NT2/D1 (cell line): ENCODE results near the gene DYRK2.

Experiments
- DNase-seq: peaks from one replicate; pipeline ENCODE4 v3.0.0-alpha.2; 2011; ENCODE audit warnings: low read depth, low spot score
- H3K27me3 ChIP-seq: 2 replicates; pipeline ENCODE4 v1.6.0; 2011; ENCODE audit warnings: mild to moderate bottlenecking; ENCODE audit not compliant: insufficient read length, insufficient read depth
- H3K36me3 ChIP-seq: 2 replicates; pipeline ENCODE4 v1.6.1; 2011; ENCODE audit warnings: mild to moderate bottlenecking, low read length, mixed read lengths; ENCODE audit not compliant: insufficient read depth, insufficient read length
- H3K4me1 ChIP-seq: 2 replicates; pipeline ENCODE4 v1.5.1; 2011; ENCODE audit not compliant: insufficient read depth, insufficient read length
- H3K4me3 ChIP-seq: 2 replicates; pipeline ENCODE4 v1.5.1; 2011; ENCODE audit warnings: low read depth; ENCODE audit not compliant: insufficient read length
- H3K9ac ChIP-seq: 2 replicates; pipeline ENCODE4 v1.6.0; 2011; ENCODE audit warnings: low read depth; ENCODE audit not compliant: insufficient read length
- H3K9me3 ChIP-seq: 2 replicates; pipeline ENCODE4 v1.5.1; 2011; ENCODE audit warnings: mild to moderate bottlenecking, low read length; ENCODE audit not compliant: insufficient read depth
- SUZ12 ChIP-seq: IDR thresholded peaks from 2 replicates; pipeline ENCODE4 v1.6.1; 2011; ENCODE audit not compliant: insufficient read length, insufficient read depth; ENCODE audit errors: extremely low read depth
- YY1 ChIP-seq: IDR thresholded peaks from 2 replicates; pipeline ENCODE4 v1.6.1; 2011; ENCODE audit not compliant: insufficient read length, insufficient read depth
- ZNF274 ChIP-seq: IDR thresholded peaks from 2 replicates; pipeline ENCODE4 v1.6.1; 2011; ENCODE audit warnings: mild to moderate bottlenecking, low read depth, low read length

DYRK2 gene

DNA sequence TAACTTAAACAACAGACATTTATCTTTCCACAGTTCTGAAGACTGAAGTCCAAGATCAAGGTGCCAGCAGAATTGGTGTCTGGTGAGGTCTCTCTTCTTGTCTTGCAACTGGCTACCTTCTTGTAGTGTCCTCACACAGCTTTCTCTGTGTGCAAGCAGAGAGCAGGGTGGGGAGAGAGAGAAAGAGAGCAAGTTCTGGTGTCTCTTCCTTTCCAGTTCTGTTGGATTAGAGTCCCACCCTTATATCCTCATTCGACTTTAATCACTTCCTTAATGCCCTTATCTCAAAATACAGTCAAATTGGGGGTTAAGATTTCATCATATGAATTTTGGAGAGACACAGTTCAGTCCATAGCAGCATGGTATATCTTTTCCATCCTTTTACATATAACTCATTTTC, 40.8 kb downstream of the DYRK2 start:
- Histone ChIP-seq H3K36me3 (no peaks in the 10 kb centered on the region), H3K9ac (no peak overlapping the region), H3K9me3 (no peaks in the 10 kb centered on the region), H3K4me3 (no peak overlapping the region), H3K4me1 (no peaks in the 10 kb centered on the region), H3K27me3 (no peaks in the 10 kb centered on the region)
- no peak for DNase-seq
- no peak for TF ChIP-seq YY1
- TF ChIP-seq ZNF274, result no peak
- no peak for TF ChIP-seq SUZ12

DNA sequence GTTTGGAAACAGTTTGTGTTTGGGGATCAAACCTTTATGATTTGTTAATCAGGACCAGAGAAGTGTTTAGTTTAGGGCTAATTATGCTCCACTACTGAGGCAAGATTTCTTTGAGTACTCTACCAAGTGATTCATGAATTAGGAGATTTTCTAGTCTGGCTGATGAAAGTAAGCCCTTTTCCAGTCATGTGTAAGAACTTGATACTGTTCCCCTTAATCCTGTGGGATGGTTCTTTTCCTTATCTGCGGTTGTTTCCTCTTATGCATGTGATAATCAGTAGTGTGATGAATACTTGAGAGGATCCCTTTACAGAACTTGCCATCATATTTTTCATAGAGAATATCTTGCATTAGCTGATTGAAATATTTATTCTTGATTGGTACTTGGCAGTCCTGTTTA, 42.1 kb downstream of the DYRK2 start:
- Histone ChIP-seq H3K9me3 (no peaks in the 10 kb centered on the region), H3K9ac (no peak overlapping the region), H3K36me3 (no peaks in the 10 kb centered on the region), H3K4me1 (no peaks in the 10 kb centered on the region), H3K4me3 (no peak overlapping the region), H3K27me3 (no peaks in the 10 kb centered on the region)
- no peak for DNase-seq
- TF ChIP-seq ZNF274 (no peak), SUZ12 (no peak), YY1 (no peak)

DNA sequence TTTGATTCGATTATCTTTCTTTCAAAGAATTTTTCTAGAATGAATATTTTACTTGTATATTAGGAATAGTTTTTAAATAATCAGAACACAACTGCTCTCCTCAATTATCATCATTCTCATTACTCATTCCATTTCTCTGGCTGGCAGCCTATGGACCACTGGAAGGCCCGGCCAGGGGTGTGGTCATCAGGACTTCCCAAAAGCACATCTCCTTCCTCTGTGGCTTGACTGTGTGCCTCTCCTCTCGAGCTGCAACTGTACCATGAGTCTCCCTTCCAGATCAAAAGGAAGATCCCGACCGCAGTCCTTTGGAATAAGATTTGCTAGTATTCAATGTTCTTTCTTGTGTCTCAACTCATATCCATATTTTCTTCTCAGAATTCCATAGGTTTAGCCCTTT, 42.7 kb downstream of the DYRK2 start:
- H3K9me3 ChIP-seq, result no peaks in the 10 kb centered on the region
- no peak for DNase-seq
- no peak overlapping the region for H3K4me3 ChIP-seq
- H3K27me3 ChIP-seq, result no peaks in the 10 kb centered on the region
- H3K9ac ChIP-seq, result no peak overlapping the region
- TF ChIP-seq SUZ12 (no peak), YY1 (no peak), ZNF274 (no peak)
- H3K36me3 ChIP-seq, result no peaks in the 10 kb centered on the region
- no peaks in the 10 kb centered on the region for H3K4me1 ChIP-seq

DNA sequence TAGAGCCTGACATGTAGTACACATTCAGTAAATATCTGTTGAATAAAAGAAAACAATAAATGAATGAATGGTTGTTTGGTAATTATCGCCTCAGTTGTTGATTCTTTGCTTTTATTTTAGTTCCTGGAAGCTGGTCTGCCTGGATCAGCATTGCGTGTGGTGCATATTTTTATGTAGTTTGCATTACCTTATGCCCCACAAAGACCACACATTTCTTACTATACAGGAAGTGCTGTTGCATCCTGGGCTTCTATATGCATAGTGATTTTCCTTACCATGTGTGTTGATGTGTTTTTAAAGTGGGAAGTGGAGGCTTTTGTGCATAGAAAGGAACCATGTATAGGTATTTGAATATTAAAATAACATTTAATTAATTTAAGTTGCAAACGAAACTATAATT, 43.6 kb downstream of the DYRK2 start:
- H3K4me3 ChIP-seq, result no peak overlapping the region
- no peaks in the 10 kb centered on the region for H3K9me3 ChIP-seq
- H3K4me1 ChIP-seq, result no peaks in the 10 kb centered on the region
- no peak for DNase-seq
- TF ChIP-seq ZNF274 (no peak), YY1 (no peak), SUZ12 (no peak)
- H3K36me3 ChIP-seq, result no peaks in the 10 kb centered on the region
- no peaks in the 10 kb centered on the region for H3K27me3 ChIP-seq
- no peak overlapping the region for H3K9ac ChIP-seq

DNA sequence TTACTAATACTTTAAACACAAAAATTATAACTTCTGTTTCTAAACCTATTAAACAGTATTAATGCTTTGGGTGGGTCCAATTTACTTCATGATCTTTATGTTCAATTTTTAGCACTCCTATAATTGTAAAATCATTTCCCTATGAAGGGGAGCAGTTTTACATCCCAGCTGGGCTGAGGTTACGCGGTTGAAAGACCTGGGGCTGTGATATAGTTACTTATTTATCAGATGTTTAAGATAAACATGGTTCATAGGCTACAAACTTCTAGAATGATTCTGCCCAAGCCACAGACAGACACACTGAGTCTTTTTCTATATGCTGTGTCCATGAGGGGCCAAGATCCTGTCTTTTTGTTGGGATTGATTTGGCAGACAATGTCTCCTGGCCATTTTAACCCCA, 44.4 kb downstream of the DYRK2 start:
- Histone ChIP-seq H3K36me3 (no peaks in the 10 kb centered on the region), H3K9ac (no peak overlapping the region), H3K4me3 (no peak overlapping the region), H3K4me1 (no peaks in the 10 kb centered on the region), H3K27me3 (no peaks in the 10 kb centered on the region), H3K9me3 (no peaks in the 10 kb centered on the region)
- TF ChIP-seq YY1 (no peak), ZNF274 (no peak), SUZ12 (no peak)
- DNase-seq, result no peak

DNA sequence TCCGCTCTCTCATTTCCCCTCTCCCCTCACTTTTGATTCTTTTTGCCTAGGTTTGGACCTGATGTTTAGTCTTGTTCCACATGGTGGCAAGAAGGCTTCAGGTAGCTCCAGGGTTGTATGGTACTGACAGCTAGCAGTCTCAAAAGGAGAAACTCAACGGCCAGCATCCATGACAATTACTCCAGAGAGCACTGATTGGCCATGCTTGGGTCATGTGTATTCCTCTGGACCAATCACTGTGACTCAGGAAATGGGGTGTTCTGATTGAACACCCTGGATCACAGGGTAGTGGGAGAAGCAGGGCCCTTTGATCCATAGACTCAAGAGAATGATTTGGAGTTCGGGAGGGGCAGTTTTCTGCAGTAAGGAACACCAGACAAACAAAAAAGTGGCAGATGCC, 45.3 kb downstream of the DYRK2 start:
- H3K27me3 ChIP-seq, result no peaks in the 10 kb centered on the region
- no peaks in the 10 kb centered on the region for H3K9me3 ChIP-seq
- H3K4me1 ChIP-seq, result no peaks in the 10 kb centered on the region
- H3K9ac ChIP-seq, result no peak overlapping the region
- no peaks in the 10 kb centered on the region for H3K36me3 ChIP-seq
- no peak overlapping the region for H3K4me3 ChIP-seq
- DNase-seq, result no peak
- TF ChIP-seq ZNF274 (no peak), SUZ12 (no peak), YY1 (no peak)

DNA sequence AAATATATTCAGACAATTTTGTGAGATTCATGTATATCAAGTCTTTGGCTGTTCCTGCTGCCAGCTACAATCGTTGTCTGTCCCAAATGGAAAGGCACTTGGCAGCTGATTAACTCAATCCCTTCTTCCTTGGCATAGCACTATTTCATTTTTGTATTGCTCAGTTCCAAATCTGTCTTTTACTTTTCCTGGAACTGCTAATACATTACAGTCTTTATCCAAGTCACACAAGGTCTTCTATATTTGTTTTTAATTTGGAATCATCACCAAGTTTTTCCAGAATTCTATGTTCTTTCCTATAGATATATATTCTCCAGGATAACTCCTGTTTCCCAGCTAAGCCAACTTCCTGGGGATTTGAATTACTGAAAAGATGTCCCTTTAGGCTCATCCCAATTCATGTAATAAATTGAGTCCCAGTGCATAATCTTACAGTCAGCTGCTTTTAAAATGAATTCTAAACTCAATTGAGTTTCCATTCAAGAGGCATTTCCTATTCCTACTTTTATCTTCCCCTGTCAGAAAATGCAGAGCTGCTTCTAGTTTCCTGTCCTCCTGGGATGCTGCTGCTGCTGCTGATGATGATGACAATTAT, 45.9 kb downstream of the DYRK2 start:
- no peaks in the 10 kb centered on the region for H3K4me1 ChIP-seq
- H3K9ac ChIP-seq, result no peak overlapping the region
- no peaks in the 10 kb centered on the region for H3K9me3 ChIP-seq
- no peak for DNase-seq
- H3K4me3 ChIP-seq, result no peak overlapping the region
- H3K27me3 ChIP-seq, result no peaks in the 10 kb centered on the region
- TF ChIP-seq SUZ12 (no peak), ZNF274 (no peak), YY1 (no peak)
- H3K36me3 ChIP-seq, result no peaks in the 10 kb centered on the region

DNA sequence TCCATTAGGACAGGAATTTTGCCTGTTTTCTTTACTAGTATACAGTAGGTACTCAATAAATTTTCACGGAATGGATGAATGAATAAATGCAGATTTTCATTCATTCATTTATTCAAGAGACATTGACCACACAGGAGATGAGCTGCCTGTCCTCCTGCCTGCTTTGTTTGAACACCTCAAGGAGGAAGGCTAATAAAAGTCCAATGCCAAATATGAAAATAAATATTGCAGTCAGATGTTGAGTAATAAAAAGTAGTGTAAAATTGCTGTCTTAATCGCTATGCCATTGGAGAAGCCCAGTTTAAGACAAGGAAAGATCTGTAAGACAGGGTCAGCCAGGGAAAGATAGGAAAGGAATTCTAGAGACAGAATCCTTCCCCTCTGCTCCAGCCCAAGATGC, 47.4 kb downstream of the DYRK2 start:
- DNase-seq, result no peak
- TF ChIP-seq YY1 (no peak), ZNF274 (no peak), SUZ12 (no peak)
- Histone ChIP-seq H3K36me3 (no peaks in the 10 kb centered on the region), H3K9me3 (no peaks in the 10 kb centered on the region), H3K4me3 (no peak overlapping the region), H3K4me1 (no peaks in the 10 kb centered on the region), H3K9ac (no peak overlapping the region), H3K27me3 (no peaks in the 10 kb centered on the region)
